ENCODE measurements around the gene ATP8A2.

DNA sequence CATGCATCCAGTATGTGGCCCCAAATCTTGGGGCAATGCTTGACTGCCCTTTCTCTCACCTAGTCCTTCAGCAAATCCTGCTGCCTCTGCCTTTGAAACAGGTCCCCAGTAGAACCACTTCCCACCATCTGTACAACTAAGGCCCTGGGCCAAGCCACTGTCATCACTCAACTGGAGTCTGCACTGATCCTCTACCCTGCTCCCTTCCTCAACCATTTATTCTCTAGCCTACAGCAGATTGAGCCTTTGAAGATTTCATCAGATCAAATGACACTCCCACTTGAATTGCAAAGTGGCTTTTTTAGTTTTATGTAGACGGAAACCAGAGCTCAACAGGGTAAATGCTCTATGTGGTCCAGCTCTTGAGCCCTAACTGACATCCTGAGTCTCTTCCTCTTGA lies 43.5 kb downstream of the ATP8A2 start:
- no peak for TF ChIP-seq YY1 (IDR thresholded peaks at IDR 0.05; ENCODE audit: insufficient read depth, insufficient read length)
- TF ChIP-seq ZNF274 (IDR thresholded peaks at IDR 0.05; ENCODE audit: low read depth, low read length), result no peak
- no peak for TF ChIP-seq SUZ12 (IDR thresholded peaks at IDR 0.05; ENCODE audit: extremely low read depth, insufficient read depth, insufficient read length)

Measured in NT2/D1 (cell line).